ENCODE results near the gene AUTS2.

Gene AUTS2

GRCh38 chr7:69668339-69668870 lies 70.1 kb downstream of the AUTS2 start:
- no peak overlapping the region for H3K4me3 ChIP-seq (replicated peaks in 1 of 2; ENCODE audit: low read depth in 2 of 2, low read length in 2 of 2)
- TF ChIP-seq, protein P1, sequence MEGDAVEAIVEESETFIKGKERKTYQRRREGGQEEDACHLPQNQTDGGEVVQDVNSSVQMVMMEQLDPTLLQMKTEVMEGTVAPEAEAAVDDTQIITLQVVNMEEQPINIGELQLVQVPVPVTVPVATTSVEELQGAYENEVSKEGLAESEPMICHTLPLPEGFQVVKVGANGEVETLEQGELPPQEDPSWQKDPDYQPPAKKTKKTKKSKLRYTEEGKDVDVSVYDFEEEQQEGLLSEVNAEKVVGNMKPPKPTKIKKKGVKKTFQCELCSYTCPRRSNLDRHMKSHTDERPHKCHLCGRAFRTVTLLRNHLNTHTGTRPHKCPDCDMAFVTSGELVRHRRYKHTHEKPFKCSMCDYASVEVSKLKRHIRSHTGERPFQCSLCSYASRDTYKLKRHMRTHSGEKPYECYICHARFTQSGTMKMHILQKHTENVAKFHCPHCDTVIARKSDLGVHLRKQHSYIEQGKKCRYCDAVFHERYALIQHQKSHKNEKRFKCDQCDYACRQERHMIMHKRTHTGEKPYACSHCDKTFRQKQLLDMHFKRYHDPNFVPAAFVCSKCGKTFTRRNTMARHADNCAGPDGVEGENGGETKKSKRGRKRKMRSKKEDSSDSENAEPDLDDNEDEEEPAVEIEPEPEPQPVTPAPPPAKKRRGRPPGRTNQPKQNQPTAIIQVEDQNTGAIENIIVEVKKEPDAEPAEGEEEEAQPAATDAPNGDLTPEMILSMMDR (IDR thresholded peaks at IDR 0.05; ENCODE audit: low read depth, low read length): no peak
- DNase-seq (ENCODE audit: low read depth in 2 of 2): no peak

GRCh38 chr7:69670701-69671100 lies 72.4 kb downstream of the AUTS2 start:
- DNase-seq (ENCODE audit: low read depth in 2 of 2): peak; percentile 8 to 19
- TF ChIP-seq, protein P1 (IDR thresholded peaks at IDR 0.05; ENCODE audit: low read depth, low read length): no peak
- H3K4me3 ChIP-seq (replicated peaks in 1 of 2; ENCODE audit: low read depth in 2 of 2, low read length in 2 of 2): no peak overlapping the region

DNA sequence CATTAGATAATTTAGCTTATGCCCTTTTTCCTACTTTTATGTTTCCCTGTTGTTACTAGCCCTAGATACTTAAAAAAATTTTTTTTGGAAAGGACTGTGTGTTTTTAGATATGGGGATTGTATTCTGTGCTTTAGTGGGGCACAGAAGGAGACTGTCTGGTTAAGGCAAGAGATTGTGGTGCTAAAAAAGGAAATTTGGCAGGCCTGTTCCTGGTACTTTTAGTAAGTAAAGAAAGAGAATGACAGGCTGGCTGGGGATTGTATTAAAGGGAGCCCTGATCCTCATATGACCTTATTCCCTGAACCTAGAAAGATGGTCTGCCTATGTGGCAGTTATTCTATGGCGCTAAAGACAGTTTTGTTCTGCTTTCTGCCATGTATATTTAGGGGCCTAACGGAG lies 74.8 kb downstream of the AUTS2 start:
- TF ChIP-seq, protein P1 (IDR thresholded peaks at IDR 0.05; ENCODE audit: low read depth, low read length): no peak
- DNase-seq (ENCODE audit: low read depth in 2 of 2): no peak
- no peak overlapping the region for H3K4me3 ChIP-seq (replicated peaks in 1 of 2; ENCODE audit: low read depth in 2 of 2, low read length in 2 of 2)

DNA sequence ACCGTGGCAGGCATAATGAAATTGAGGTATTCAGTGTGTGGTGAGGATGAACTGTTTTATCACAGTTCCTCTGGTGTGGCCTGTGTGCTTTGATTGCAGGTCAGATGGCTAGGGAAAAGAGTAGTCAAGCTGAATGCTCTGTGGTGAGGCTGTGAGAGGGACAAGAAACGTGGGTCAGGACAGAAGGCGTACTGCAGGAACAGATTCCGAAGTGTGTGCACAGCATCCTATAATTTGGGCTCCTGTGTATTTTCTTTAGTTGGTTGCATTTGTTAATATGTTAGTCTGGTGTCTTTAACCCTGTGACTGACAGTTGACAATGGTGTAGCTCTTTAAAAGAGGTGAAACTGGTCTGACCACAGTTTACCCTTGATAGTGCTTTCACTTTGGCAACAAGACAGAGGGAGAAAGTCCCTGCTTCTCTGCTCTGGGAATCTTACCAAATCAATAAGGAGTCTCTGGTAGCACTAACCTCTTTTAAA lies 76.5 kb downstream of the AUTS2 start:
- TF ChIP-seq, protein P1 (IDR thresholded peaks at IDR 0.05; ENCODE audit: low read depth, low read length): no peak
- no peak overlapping the region for H3K4me3 ChIP-seq (replicated peaks in 1 of 2; ENCODE audit: low read depth in 2 of 2, low read length in 2 of 2)
- DNase-seq (ENCODE audit: low read depth in 2 of 2): no peak

- TF ChIP-seq, protein P1 (IDR thresholded peaks at IDR 0.05; ENCODE audit: low read depth, low read length): no peak
- no peak overlapping the region for H3K4me3 ChIP-seq (replicated peaks in 1 of 2; ENCODE audit: low read depth in 2 of 2, low read length in 2 of 2)
- DNase-seq (ENCODE audit: low read depth in 2 of 2): no peak
These were observed 78.0 kb downstream of the AUTS2 start for GRCh38 chr7:69676247-69676646.

DNA sequence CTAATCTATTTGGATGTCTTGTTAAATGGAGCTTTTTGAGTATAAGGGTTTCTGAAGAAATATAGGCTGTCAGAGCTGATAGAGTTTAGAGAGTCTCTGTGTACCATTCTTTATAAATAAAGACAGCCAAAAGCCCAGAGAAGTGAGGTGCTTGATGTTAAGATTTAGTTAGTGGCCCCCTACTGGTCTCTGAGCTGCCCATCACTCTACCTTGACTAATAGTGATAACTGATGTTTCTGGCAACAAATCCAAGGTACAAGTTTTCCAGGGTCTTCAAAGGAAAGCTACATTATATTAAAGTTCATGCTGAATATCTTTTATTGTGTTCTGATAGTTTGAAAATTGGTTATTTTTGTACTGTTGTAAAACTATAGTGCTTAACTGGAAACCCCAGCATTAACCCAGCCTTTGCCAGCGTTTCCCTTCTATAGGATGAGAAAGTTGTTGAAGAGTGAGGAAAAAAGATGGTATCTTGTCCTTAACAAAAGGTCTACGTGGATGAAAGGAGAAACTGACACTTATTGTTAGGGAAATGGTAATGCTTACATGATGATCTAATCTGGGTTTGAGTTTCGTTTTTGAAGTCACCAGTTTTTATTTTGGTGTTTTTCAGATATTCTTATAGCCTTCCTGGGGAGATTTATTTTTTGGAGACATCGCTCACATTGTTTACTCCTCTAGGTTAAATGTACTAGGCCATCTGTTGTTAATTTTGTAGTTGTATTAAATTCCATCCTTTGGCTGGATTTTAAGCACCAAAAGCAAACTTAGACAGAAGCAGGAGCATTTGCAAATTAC lies 79.0 kb downstream of the AUTS2 start:
- TF ChIP-seq, protein P1 (IDR thresholded peaks at IDR 0.05; ENCODE audit: low read depth, low read length): no peak
- DNase-seq (ENCODE audit: low read depth in 2 of 2): no peak
- no peak overlapping the region for H3K4me3 ChIP-seq (replicated peaks in 1 of 2; ENCODE audit: low read depth in 2 of 2, low read length in 2 of 2)
